Mesothelial cell of epicardium (in vitro differentiated cells): ENCODE measurements around the gene ATP5ME. TPM values are rescaled to one million over a fixed set of nuclear protein-coding genes. Genes with fewer than 3 reads are reported as not detected.

Experiments
- DNase-seq, 2 experiments: peaks; one replicate each; pipeline ENCODE4 v3.0.0; 2021; ENCODE audit warnings: low spot score in 2 of 2; ENCODE audit not compliant: unreplicated experiment in 2 of 2
- H3K27ac Mint-ChIP-seq: 2 replicates; pipeline ENCODE4 v1.8.0; 2021; ENCODE audit warnings: mixed read lengths
- H3K27me3 Mint-ChIP-seq: 2 replicates; pipeline ENCODE4 v1.8.0; 2021; ENCODE audit warnings: low read depth, mixed read lengths
- H3K36me3 Mint-ChIP-seq: 2 replicates; pipeline ENCODE4 v1.8.0; 2021; ENCODE audit warnings: mixed read lengths
- H3K4me1 Mint-ChIP-seq: 2 replicates; pipeline ENCODE4 v1.8.0; 2021; ENCODE audit warnings: mixed read lengths
- H3K4me3 Mint-ChIP-seq: 2 replicates; pipeline ENCODE4 v1.8.0; 2021; ENCODE audit warnings: mild to moderate bottlenecking, moderate library complexity, mixed read lengths
- H3K9me3 Mint-ChIP-seq: 2 replicates; pipeline ENCODE4 v1.8.0; 2021; ENCODE audit warnings: mixed read lengths
- CTCF ChIP-seq: fragments of 200-600 bp; sonication (generic); IDR thresholded peaks from one replicate; pipeline ENCODE4 v1.5.0; 2021; ENCODE audit warnings: antibody characterized with exemption; ENCODE audit not compliant: unreplicated experiment
- total RNA-seq: library from RNA; stranded (reverse); gene quantifications from 3 replicates; pipeline ENCODE4 v1.2.1, GENCODE V29; 2021

ATP5ME gene
- total RNA-seq = 194 to 212 TPM (median 197 TPM) in 3 replicates

- no peaks in the 10 kb centered on the region for H3K27me3 Mint-ChIP-seq
- H3K27ac Mint-ChIP-seq = peak within 1 kb of the TSS; percentile 82
- no peaks in the 10 kb centered on the region for H3K9me3 Mint-ChIP-seq
- H3K36me3 Mint-ChIP-seq = peaks cover 6% of the 10 kb centered on the region
- peak; percentile 96 to 99 for DNase-seq
- peak within 1 kb of the TSS; percentile 80 for H3K4me3 Mint-ChIP-seq
- peak; percentile 99 for TF ChIP-seq CTCF
- peaks cover 17% of the 10 kb centered on the region for H3K4me1 Mint-ChIP-seq
Observed at GRCh38 chr4:674172-675035, at the start of gene ATP5ME, which contains the start of gene MYL5. TSS of gene ATP5ME (minus strand) at chr4:674276. CDS start at chr4:674247, 29 bp downstream. TSS of gene MYL5 (plus strand) at chr4:674542. CDS start at chr4:678027, 3,485 bp downstream.

GRCh38 chr4:722851-723360, 48.8 kb upstream of the ATP5ME start:
- no peak for DNase-seq
- no peak for TF ChIP-seq CTCF
- no peaks in the 10 kb centered on the region for H3K9me3 Mint-ChIP-seq
- H3K27me3 Mint-ChIP-seq = no peaks in the 10 kb centered on the region
- H3K27ac Mint-ChIP-seq = no peak overlapping the region
- H3K36me3 Mint-ChIP-seq = peaks cover 24% of the 10 kb centered on the region
- no peak overlapping the region for H3K4me3 Mint-ChIP-seq
- peaks cover 38% of the 10 kb centered on the region for H3K4me1 Mint-ChIP-seq

- TF ChIP-seq CTCF = no peak
- no peak for DNase-seq
- peak overlapping the region; percentile 47 for H3K27ac Mint-ChIP-seq
- no peak overlapping the region for H3K4me3 Mint-ChIP-seq
- no peaks in the 10 kb centered on the region for H3K27me3 Mint-ChIP-seq
- peaks cover 38% of the 10 kb centered on the region for H3K4me1 Mint-ChIP-seq
- no peaks in the 10 kb centered on the region for H3K9me3 Mint-ChIP-seq
- peaks cover 24% of the 10 kb centered on the region for H3K36me3 Mint-ChIP-seq
Observed at GRCh38 chr4:722169-722725, 48.2 kb upstream of the ATP5ME start.

GRCh38 chr4:721261-722168, 47.4 kb upstream of the ATP5ME start:
- TF ChIP-seq CTCF = no peak
- Mint-ChIP-seq H3K9me3 (no peaks in the 10 kb centered on the region), H3K36me3 (peaks cover 24% of the 10 kb centered on the region), H3K4me1 (peaks cover 37% of the 10 kb centered on the region), H3K27me3 (no peaks in the 10 kb centered on the region), H3K27ac (peak overlapping the region; percentile 86), H3K4me3 (peak overlapping the region; percentile 22)
- DNase-seq = no peak
